ENCODE measurements around the gene GALNT17.

The GALNT17 gene

GRCh38 chr7:71267734-71268469 is 136.0 kb downstream of the GALNT17 start:
- Mint-ChIP-seq H3K36me3 (no peaks in the 10 kb centered on the region), H3K4me1 (no peaks in the 10 kb centered on the region), H3K4me3 (no peak overlapping the region), H3K27me3 (no peaks in the 10 kb centered on the region), H3K9me3 (peaks cover 36% of the 10 kb centered on the region), H3K27ac (no peak overlapping the region)
- DNase-seq: no peak
- CTCF ChIA-PET: no interaction called here

- Mint-ChIP-seq H3K27me3 (no peaks in the 10 kb centered on the region), H3K4me1 (no peaks in the 10 kb centered on the region), H3K27ac (no peak overlapping the region), H3K36me3 (no peaks in the 10 kb centered on the region), H3K4me3 (no peak overlapping the region), H3K9me3 (peaks cover 32% of the 10 kb centered on the region)
- no peak for DNase-seq
- CTCF ChIA-PET: no interaction called here
Measured at GRCh38 chr7:71270558-71270957, 138.6 kb downstream of the GALNT17 start.

DNA sequence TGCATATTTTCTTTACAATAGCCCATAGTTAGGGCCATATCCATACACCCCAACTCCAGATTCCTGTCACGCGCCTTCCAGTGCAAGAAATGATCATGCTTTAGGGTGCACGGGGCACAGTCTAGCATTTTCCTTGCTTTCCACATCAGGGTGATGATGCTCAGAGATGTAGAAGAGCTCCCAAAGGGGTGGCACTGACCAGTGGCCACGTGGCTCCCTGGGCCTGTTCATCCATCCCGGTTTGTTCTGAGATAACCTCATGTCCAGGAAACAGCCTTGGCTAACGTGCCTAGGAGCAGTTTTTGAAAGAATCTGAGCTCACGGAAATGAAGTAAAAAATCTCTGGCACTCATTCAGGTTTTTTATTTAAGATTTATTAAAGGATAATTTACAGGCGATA is 139.3 kb downstream of the GALNT17 start:
- H3K4me1 Mint-ChIP-seq: no peaks in the 10 kb centered on the region
- no peak overlapping the region for H3K27ac Mint-ChIP-seq
- DNase-seq: no peak
- no peaks in the 10 kb centered on the region for H3K27me3 Mint-ChIP-seq
- no peaks in the 10 kb centered on the region for H3K36me3 Mint-ChIP-seq
- H3K4me3 Mint-ChIP-seq: no peak overlapping the region
- CTCF ChIA-PET: no interaction called here
- H3K9me3 Mint-ChIP-seq: peaks cover 36% of the 10 kb centered on the region

DNA sequence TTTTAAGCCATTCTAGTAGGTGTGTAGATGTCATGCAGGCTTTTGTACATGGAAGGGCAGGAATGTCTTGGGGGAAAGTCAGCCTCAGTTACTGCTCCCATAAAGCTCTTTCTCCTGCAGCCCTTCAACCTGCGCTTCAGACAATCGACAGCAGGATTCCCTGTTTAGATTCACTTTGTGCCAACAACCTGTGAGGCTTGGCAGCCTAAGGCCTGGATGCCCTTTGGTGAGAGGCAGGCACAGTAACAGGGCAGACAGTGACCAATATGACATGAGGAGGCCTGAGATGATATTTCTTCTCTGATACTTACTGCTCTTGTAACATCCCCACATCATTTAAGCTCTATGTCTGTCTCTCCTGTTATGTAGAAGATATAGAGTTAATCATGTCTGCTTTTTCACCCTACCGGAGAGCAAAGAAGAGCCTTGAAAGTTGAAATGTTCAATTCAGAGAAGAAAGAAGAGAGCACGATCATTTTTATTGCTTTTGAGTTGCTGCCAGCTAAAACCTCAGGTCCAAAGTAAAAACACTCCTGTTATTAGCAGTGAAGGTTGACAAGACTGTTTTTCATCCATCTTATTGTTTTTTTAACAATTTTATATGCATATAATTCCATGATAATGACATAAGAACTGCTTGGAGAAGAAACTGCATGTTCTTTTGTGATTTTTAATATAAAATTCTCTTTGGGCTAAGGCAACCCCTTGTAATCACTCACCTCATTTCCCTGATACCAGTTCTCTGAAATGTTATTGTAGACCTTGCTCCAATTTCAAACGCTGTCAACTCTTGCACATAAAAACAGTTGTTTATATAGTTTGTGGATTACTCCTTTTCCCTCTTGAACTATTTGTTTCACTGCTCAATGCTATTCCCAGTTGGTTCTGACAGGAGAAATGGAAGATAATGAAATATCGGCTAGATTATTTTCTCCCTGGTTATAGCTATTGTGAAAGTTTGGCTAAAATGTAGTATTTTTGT is 140.9 kb downstream of the GALNT17 start:
- H3K27ac Mint-ChIP-seq: no peak overlapping the region

DNA sequence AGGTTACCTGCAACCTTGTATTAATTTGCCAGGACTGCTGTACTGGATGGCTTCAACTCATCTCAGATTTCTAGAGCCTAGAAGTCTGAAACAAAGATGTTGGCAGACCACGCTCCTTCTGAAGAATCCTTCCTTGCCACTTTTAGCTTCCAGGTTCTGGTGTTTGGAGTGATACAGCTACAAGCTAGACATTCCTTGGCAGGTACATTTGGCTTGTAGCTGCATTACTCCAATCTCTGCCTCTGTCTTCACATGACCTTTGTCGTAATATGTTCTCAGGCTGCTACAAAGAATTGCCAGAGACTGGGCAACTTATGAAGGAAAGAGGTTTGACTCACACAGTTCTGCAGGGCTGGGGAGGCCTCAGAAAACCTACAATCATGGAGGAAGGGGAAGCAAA is 146.3 kb downstream of the GALNT17 start:
- no peaks in the 10 kb centered on the region for H3K36me3 Mint-ChIP-seq

More for the DNA sequence above, 140.9 kb downstream of the GALNT17 start:
- Mint-ChIP-seq H3K4me3 (no peak overlapping the region), H3K36me3 (no peaks in the 10 kb centered on the region), H3K27me3 (no peaks in the 10 kb centered on the region), H3K9me3 (peaks cover 36% of the 10 kb centered on the region), H3K4me1 (no peaks in the 10 kb centered on the region)
- CTCF ChIA-PET: no interaction called here
- no peak for DNase-seq

GRCh38 chr7:71281261-71281660 is 149.3 kb downstream of the GALNT17 start:
- no peaks in the 10 kb centered on the region for H3K27me3 Mint-ChIP-seq
- CTCF ChIA-PET: no interaction called here
- no peak overlapping the region for H3K27ac Mint-ChIP-seq
- peaks cover 37% of the 10 kb centered on the region for H3K9me3 Mint-ChIP-seq
- no peak for DNase-seq
- no peak overlapping the region for H3K4me3 Mint-ChIP-seq
- no peaks in the 10 kb centered on the region for H3K4me1 Mint-ChIP-seq
- H3K36me3 Mint-ChIP-seq: no peaks in the 10 kb centered on the region

More for the DNA sequence above, 146.3 kb downstream of the GALNT17 start:
- no peak overlapping the region for H3K27ac Mint-ChIP-seq
- H3K4me1 Mint-ChIP-seq: no peaks in the 10 kb centered on the region
- no peaks in the 10 kb centered on the region for H3K27me3 Mint-ChIP-seq
- peaks cover 45% of the 10 kb centered on the region for H3K9me3 Mint-ChIP-seq
- DNase-seq: no peak
- no peak overlapping the region for H3K4me3 Mint-ChIP-seq
- CTCF ChIA-PET: no interaction called here

GRCh38 chr7:71283802-71284201 is 151.9 kb downstream of the GALNT17 start:
- H3K36me3 Mint-ChIP-seq: no peaks in the 10 kb centered on the region
- H3K27ac Mint-ChIP-seq: peak overlapping the region; percentile 11
- H3K27me3 Mint-ChIP-seq: no peaks in the 10 kb centered on the region
- CTCF ChIA-PET: no interaction called here
- DNase-seq: no peak
- H3K4me3 Mint-ChIP-seq: no peak overlapping the region
- H3K4me1 Mint-ChIP-seq: no peaks in the 10 kb centered on the region
- H3K9me3 Mint-ChIP-seq: peaks cover 38% of the 10 kb centered on the region

DNA sequence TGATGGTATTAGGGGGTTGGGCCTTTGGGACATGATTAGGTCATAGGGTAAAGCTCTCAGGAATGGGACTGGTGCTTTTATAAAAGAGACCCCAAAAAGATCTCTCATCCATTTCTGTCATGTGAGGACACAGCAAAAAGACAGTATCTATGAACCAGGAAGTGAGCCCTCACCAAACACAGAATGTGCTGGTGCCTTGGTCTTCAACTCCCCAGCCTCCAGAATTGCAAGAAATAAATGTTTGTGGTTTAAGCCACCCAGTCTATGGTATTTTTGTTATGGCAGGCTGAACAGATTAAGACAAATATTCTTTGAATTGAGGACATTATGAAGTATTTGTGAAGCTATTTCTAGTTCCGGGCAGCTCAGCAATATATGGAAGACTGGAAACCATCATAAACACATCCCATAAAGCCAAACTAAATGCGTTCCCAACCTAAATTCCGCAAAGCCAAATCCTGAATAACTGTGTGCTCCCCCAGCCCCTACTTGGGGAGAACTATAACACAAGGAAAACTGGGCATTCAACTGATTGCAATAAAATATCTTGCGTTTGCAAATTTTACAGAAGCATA is 153.7 kb downstream of the GALNT17 start:
- no peaks in the 10 kb centered on the region for H3K4me1 Mint-ChIP-seq
- no peaks in the 10 kb centered on the region for H3K36me3 Mint-ChIP-seq
- H3K4me3 Mint-ChIP-seq: no peak overlapping the region
- DNase-seq: no peak
- H3K27me3 Mint-ChIP-seq: no peaks in the 10 kb centered on the region
- peaks cover 24% of the 10 kb centered on the region for H3K9me3 Mint-ChIP-seq
- CTCF ChIA-PET: no interaction called here
- no peak overlapping the region for H3K27ac Mint-ChIP-seq

DNA sequence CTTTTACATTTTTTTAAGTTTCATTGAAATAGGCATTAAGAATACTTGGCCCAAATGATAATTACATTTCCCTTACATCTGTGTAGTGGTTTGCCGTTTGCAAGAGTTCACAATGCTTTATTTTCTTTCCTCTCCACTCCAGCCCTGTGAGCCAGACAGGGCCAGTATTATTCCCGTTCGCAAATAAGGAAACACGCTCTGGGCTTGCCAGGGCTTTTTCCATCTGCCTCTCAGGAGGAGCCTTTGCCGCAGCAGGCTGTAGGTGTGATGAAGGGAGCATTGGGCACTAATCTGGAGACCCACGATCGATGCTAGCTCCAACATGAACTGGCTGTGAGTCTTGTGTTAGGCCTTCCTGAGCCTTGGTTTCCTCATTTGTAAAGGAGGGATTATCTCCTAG is 154.4 kb downstream of the GALNT17 start:
- Mint-ChIP-seq H3K27ac (no peak overlapping the region), H3K4me1 (no peaks in the 10 kb centered on the region), H3K9me3 (peaks cover 21% of the 10 kb centered on the region), H3K4me3 (no peak overlapping the region), H3K27me3 (no peaks in the 10 kb centered on the region), H3K36me3 (no peaks in the 10 kb centered on the region)
- no peak for DNase-seq
- CTCF ChIA-PET: no interaction called here

DNA sequence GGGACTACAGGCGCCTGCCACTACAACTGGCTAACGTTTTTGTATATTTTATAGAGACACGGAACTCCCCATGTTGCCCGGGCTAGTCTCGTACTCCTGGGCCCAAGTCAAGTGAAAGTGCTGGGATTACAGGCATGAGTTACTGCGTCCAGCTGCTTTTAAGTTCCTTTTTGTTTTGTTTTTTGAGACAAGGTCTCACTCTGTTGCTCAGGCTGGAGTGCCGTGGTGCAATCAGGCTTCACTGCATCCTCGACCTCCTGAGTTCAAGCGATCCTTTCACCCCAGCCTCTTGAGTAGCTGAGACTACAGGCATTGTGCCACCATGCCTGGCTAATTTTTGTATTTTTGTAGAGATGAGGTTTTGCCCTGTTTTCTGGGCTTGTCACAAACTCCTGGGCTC is 155.0 kb downstream of the GALNT17 start:
- no peak overlapping the region for H3K27ac Mint-ChIP-seq
- no peaks in the 10 kb centered on the region for H3K4me1 Mint-ChIP-seq
- CTCF ChIA-PET: no interaction called here
- no peaks in the 10 kb centered on the region for H3K36me3 Mint-ChIP-seq
- H3K9me3 Mint-ChIP-seq: peaks cover 19% of the 10 kb centered on the region
- no peaks in the 10 kb centered on the region for H3K27me3 Mint-ChIP-seq
- H3K4me3 Mint-ChIP-seq: no peak overlapping the region
- no peak for DNase-seq

GRCh38 chr7:71290452-71290851 is 158.5 kb downstream of the GALNT17 start:
- CTCF ChIA-PET: no interaction called here
- Mint-ChIP-seq H3K36me3 (no peaks in the 10 kb centered on the region), H3K4me1 (no peaks in the 10 kb centered on the region), H3K4me3 (no peak overlapping the region), H3K27me3 (no peaks in the 10 kb centered on the region), H3K9me3 (peaks cover 12% of the 10 kb centered on the region), H3K27ac (no peak overlapping the region)
- DNase-seq: no peak

DNA sequence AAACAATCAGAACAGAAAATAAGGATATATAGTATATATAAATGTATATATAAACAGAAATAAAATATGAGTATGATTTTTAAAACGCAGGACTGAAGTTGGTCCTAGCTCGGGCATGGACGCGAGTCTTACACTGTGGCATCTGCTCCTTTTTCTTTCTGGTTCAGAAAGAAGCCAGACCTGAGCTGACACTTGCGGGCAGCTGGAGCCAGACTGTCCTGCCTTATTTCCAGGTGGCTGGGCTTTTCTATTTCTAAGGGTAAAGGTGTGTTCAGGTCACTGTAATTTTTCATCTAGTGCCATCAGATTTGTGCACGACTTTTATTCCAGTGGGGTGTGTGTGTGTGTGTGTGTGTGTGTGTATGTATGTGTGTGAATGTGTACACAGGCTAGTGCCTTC is 166.4 kb downstream of the GALNT17 start:
- H3K36me3 Mint-ChIP-seq: no peaks in the 10 kb centered on the region
- CTCF ChIA-PET: no interaction called here
- H3K4me3 Mint-ChIP-seq: no peak overlapping the region
- no peak for DNase-seq
- H3K9me3 Mint-ChIP-seq: peaks cover 32% of the 10 kb centered on the region
- H3K27me3 Mint-ChIP-seq: no peaks in the 10 kb centered on the region
- H3K27ac Mint-ChIP-seq: no peak overlapping the region
- no peaks in the 10 kb centered on the region for H3K4me1 Mint-ChIP-seq

- Mint-ChIP-seq H3K27ac (no peak overlapping the region), H3K4me1 (no peaks in the 10 kb centered on the region), H3K4me3 (no peak overlapping the region), H3K27me3 (no peaks in the 10 kb centered on the region), H3K9me3 (peaks cover 31% of the 10 kb centered on the region), H3K36me3 (no peaks in the 10 kb centered on the region)
- CTCF ChIA-PET: no interaction called here
- DNase-seq: no peak
Measured at GRCh38 chr7:71300086-71300485, 168.1 kb downstream of the GALNT17 start.

DNA sequence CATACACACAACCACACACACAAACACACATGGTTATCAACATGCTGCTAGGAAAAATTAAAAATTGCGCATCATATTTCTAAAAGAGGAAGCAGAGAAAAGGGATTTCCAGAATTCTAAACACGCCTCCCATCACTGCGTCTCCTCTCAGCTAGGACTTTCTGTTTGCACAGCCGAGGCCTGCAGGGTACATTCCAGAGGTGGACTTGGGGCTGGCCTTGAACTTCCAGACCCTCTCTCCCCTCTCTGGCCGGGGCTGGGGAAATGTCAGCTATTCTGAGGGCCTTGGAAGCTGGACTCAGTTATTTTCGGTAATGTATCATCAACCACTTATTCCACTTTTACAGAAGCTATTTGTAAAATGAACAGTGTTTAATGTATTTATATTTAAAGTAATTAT is 168.7 kb downstream of the GALNT17 start:
- no peaks in the 10 kb centered on the region for H3K36me3 Mint-ChIP-seq
- DNase-seq: no peak
- H3K27ac Mint-ChIP-seq: no peak overlapping the region
- H3K4me3 Mint-ChIP-seq: no peak overlapping the region
- CTCF ChIA-PET: no interaction called here
- no peaks in the 10 kb centered on the region for H3K27me3 Mint-ChIP-seq
- no peaks in the 10 kb centered on the region for H3K4me1 Mint-ChIP-seq
- H3K9me3 Mint-ChIP-seq: peaks cover 29% of the 10 kb centered on the region

DNA sequence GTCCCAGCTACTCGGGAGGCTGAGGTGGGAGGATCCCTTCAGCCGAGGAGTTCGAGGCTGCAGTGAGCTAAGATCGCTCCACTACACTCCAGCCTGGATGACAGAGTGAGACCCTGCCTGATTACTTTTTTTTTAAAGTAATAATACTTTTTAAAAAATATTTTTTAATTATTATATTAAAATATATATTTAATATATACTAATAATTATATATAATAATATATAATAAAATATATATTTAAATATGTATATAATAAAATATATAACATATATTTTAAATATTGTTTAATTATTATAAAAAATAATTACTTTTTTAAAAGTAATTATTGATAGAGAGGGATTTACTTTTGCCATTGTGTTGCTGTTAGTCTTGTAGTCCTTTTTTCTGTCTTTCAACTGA is 169.2 kb downstream of the GALNT17 start:
- CTCF ChIA-PET: no interaction called here
- Mint-ChIP-seq H3K4me1 (no peaks in the 10 kb centered on the region), H3K9me3 (peaks cover 25% of the 10 kb centered on the region), H3K27me3 (no peaks in the 10 kb centered on the region), H3K27ac (no peak overlapping the region), H3K4me3 (no peak overlapping the region), H3K36me3 (no peaks in the 10 kb centered on the region)
- no peak for DNase-seq

Data from activated naive CD4-positive, alpha-beta T cell treated with anti-CD3 and anti-CD28 coated beads, Interleukin-2, amount 10 ng/mL, durations not matched to agents 7 days and 5 days (primary cell).